HepG2 (cell line): ENCODE measurements around the gene PAPPA. TPM values are rescaled to one million over a fixed set of nuclear protein-coding genes. Genes with fewer than 3 reads are reported as not detected.

Experiments
- ATAC-seq: fragments of 200-7000 bp; cut with Tn5 transposase; 3 replicates; pipeline ENCODE4 v1.9.1; 2020; ENCODE audit warnings: mild to moderate bottlenecking, moderate library complexity
- BruUV-seq: library from RNA; stranded (reverse); fragments of 400-500 nt; replicated peaks from 2 replicates; lab custom pipeline; 2021; lab: Mats Ljungman, UMichigan
- CTCF ChIA-PET: fragments of 300-600 bp; formaldehyde crosslinking; extraction: SDS; loops from one replicate; lab custom pipeline; 2021; ENCODE audit warnings: low total read pairs, inconsistent platforms, low intra/inter-chr PET ratio; lab: Yijun Ruan, JAX
- POLR2A ChIA-PET: fragments of 350-600 bp; sonication (Branson Sonifier 250); formaldehyde crosslinking; loops from one replicate; lab custom pipeline; 2020; ENCODE audit warnings: antibody characterized with exemption, inconsistent platforms; lab: Yijun Ruan, JAX
- DNase-seq: peaks from one replicate; pipeline ENCODE4 v3.0.0-alpha.2; 2015; ENCODE audit warnings: low spot score
- FAIRE-seq: peaks from 3 replicates; lab custom pipeline; 2011; peaks lifted over from hg19 to GRCh38; lab: Jason Lieb, UNC
- H2AFZ ChIP-seq: one replicate; pipeline ENCODE4 v1.6.1; 2011; ENCODE audit warnings: low read length, inconsistent platforms
- H3K27ac ChIP-seq: fragments of 300-600 bp; 3 replicates; pipeline ENCODE4 v1.8.0; 2011; ENCODE audit warnings: mixed run types, mild to moderate bottlenecking, mixed read lengths, low read length, inconsistent platforms; ENCODE audit not compliant: insufficient read depth; ENCODE audit errors: extremely low read length
- H3K27me3 ChIP-seq, 2 experiments: fragments of 200-600 bp in 1 of 2; 2 replicates in 1 of 2; 3 replicates in 1 of 2; pipeline versions ENCODE4 v1.6.0 to v1.8.0; 2011; ENCODE audit warnings: low read length in 2 of 2, mild to moderate bottlenecking in 2 of 2, moderate library complexity in 2 of 2, inconsistent platforms in 1 of 2; ENCODE audit not compliant: insufficient read depth in 2 of 2, control insufficient read depth in 1 of 2
- H3K36me3 ChIP-seq, 2 experiments: fragments of 200-600 bp in 1 of 2; replicated peaks in 1 of 2; 2 replicates in 1 of 2; 3 replicates in 1 of 2; pipeline versions ENCODE4 v1.5.1 to v1.8.0; 2011; ENCODE audit warnings: low read length in 2 of 2, inconsistent platforms in 1 of 2; ENCODE audit not compliant: insufficient read depth in 2 of 2, control insufficient read depth in 1 of 2
- H3K4me1 ChIP-seq: 2 replicates; pipeline ENCODE4 v1.5.1; 2012; ENCODE audit warnings: low read length, inconsistent platforms; ENCODE audit not compliant: insufficient read depth
- H3K4me2 ChIP-seq: 2 replicates; pipeline ENCODE4 v1.6.0; 2011; ENCODE audit warnings: low read depth, low read length, inconsistent platforms
- H3K4me3 ChIP-seq, 3 experiments: fragments of 200-600 bp in 1 of 3; sonication (generic), shearing (Covaris generic) in 1 of 3; replicated peaks in 1 of 3; 2 replicates each; pipeline ENCODE4 v1.5.1; 2011 to 2016; ENCODE audit warnings: low read length in 3 of 3, inconsistent platforms in 2 of 3, low read depth in 2 of 3, mild to moderate bottlenecking in 2 of 3, control low read depth in 1 of 3, mixed read lengths in 1 of 3; ENCODE audit not compliant: insufficient read depth in 1 of 3
- H3K79me2 ChIP-seq: one replicate; pipeline ENCODE4 v1.6.1; 2011; ENCODE audit warnings: low read length, inconsistent platforms; ENCODE audit not compliant: insufficient read depth
- H3K9ac ChIP-seq: 2 replicates; pipeline ENCODE4 v1.6.0; 2011; ENCODE audit warnings: mild to moderate bottlenecking, low read depth, low read length, inconsistent platforms; ENCODE audit not compliant: insufficient read depth
- H3K9me3 ChIP-seq: 2 replicates; pipeline ENCODE4 v1.5.1; 2012; ENCODE audit warnings: mild to moderate bottlenecking, low read length
- H4K20me1 ChIP-seq: 2 replicates; pipeline ENCODE4 v1.6.0; 2011; ENCODE audit warnings: inconsistent platforms, mild to moderate bottlenecking, low read length, moderate library complexity; ENCODE audit not compliant: insufficient read depth
- CEBPB ChIP-seq: IDR thresholded peaks from 2 replicates; pipeline ENCODE4 v1.6.1; 2011; ENCODE audit warnings: low read depth, low read length, improper control_type of control experiment, borderline replicate concordance
- CHD2 ChIP-seq: IDR thresholded peaks from 2 replicates; pipeline ENCODE4 v1.6.1; 2011; ENCODE audit warnings: low read depth, low read length, improper control_type of control experiment
- CREB3 ChIP-seq: sonication (generic); formaldehyde crosslinking; IDR thresholded peaks from 2 replicates; pipeline ENCODE4 v1.5.0; 2020; ENCODE audit warnings: missing genetic modification reagents
- FLYWCH1 ChIP-seq: sonication (generic); formaldehyde crosslinking; IDR thresholded peaks from 2 replicates; pipeline ENCODE4 v1.8.1; 2023; ENCODE audit warnings: mild to moderate bottlenecking, missing genetic modification reagents
- FOXP1 ChIP-seq, 2 experiments: fragments of 450-650 bp in 1 of 2; IDR thresholded peaks; 2 replicates each; pipeline ENCODE4 v1.6.1; 2017 to 2018; ENCODE audit warnings: antibody characterized with exemption in 1 of 2
- HNRNPLL ChIP-seq: fragments of 200-400 bp; formaldehyde crosslinking; IDR thresholded peaks from 2 replicates; pipeline ENCODE4 v1.6.1; 2017; ENCODE audit warnings: mild to moderate bottlenecking, low read depth, low read length; ENCODE audit not compliant: poor library complexity, severe bottlenecking
- IKZF5 ChIP-seq: IDR thresholded peaks from 2 replicates; pipeline ENCODE4 v1.6.1; 2018; ENCODE audit warnings: missing genetic modification reagents, mild to moderate bottlenecking, missing compliant biosample characterization
- MTA3 ChIP-seq: sonication (generic); formaldehyde crosslinking; IDR thresholded peaks from 2 replicates; pipeline ENCODE4 v1.4.0; 2020; ENCODE audit warnings: missing genetic modification reagents
- MYPOP ChIP-seq: sonication (generic); formaldehyde crosslinking; IDR thresholded peaks from 2 replicates; pipeline ENCODE4 v1.8.1; 2023; ENCODE audit warnings: mild to moderate bottlenecking, moderate library complexity, missing genetic modification reagents
- NFE2L1 ChIP-seq: sonication (generic); formaldehyde crosslinking; IDR thresholded peaks from 2 replicates; pipeline ENCODE4 v1.4.0; 2020; ENCODE audit warnings: missing genetic modification reagents, mild to moderate bottlenecking, borderline replicate concordance
- NRL ChIP-seq: sonication (generic); formaldehyde crosslinking; IDR thresholded peaks from 2 replicates; pipeline ENCODE4 v1.5.0; 2020; ENCODE audit warnings: missing genetic modification reagents, mild to moderate bottlenecking, moderate library complexity, borderline replicate concordance
- RCOR2 ChIP-seq: IDR thresholded peaks from 2 replicates; pipeline ENCODE4 v1.6.1; 2016; ENCODE audit warnings: missing biosample characterization, missing genetic modification reagents
- SOX6 ChIP-seq, 2 experiments: fragments of 450-650 bp in 1 of 2; sonication (generic) in 1 of 2; formaldehyde crosslinking in 1 of 2; IDR thresholded peaks; 2 replicates each; pipeline versions ENCODE4 v1.4.0 to v1.6.1; 2017 to 2020; ENCODE audit warnings: antibody characterized with exemption in 1 of 2, mild to moderate bottlenecking in 1 of 2, missing genetic modification reagents in 1 of 2
- ZNF10 ChIP-seq: sonication (generic); formaldehyde crosslinking; IDR thresholded peaks from 2 replicates; pipeline ENCODE4 v1.4.0; 2020; ENCODE audit warnings: mild to moderate bottlenecking, low read depth, missing genetic modification reagents, borderline replicate concordance
- ZNF234 ChIP-seq: sonication (generic); formaldehyde crosslinking; conservative IDR thresholded peaks from 2 replicates; pipeline ENCODE4 v1.5.1; 2020; ENCODE audit warnings: mild to moderate bottlenecking, missing genetic modification reagents
- ZNF704 ChIP-seq: sonication (generic); formaldehyde crosslinking; IDR thresholded peaks from 2 replicates; pipeline ENCODE4 v1.8.1; 2023; ENCODE audit warnings: mild to moderate bottlenecking, inconsistent platforms, moderate library complexity, missing genetic modification reagents, borderline replicate concordance
- ZSCAN31 ChIP-seq: sonication (generic); formaldehyde crosslinking; IDR thresholded peaks from 2 replicates; pipeline ENCODE4 v1.5.0; 2020; ENCODE audit warnings: low read depth, mild to moderate bottlenecking, missing genetic modification reagents
- WGBS: methylation state at CpG from one replicate; pipeline ENCODE4 v1.1.6; 2017; ENCODE audit warnings: low lambda C conversion rate; 5-methylcytosine and 5-hydroxymethylcytosine counted together
- in situ Hi-C: cut with HindIII; loops from 2 replicates; pipeline ENCODE4 v1.10.0; 2017; ENCODE audit warnings: low pct_unique_long_range_greater_than_20kb; ENCODE audit not compliant: extremely low pct_ligation_motif_present
- intact Hi-C: fragments of 100-400 bp; cut with micrococcal nuclease; formaldehyde crosslinking; loops from one replicate; pipeline ENCODE4 v1.10.0; 2022; ENCODE audit not compliant: unreplicated experiment
- polyA plus RNA-seq, 8 experiments: library from polyadenylated mRNA; depleted of rRNA in 3 of 8; stranded (reverse) in 7 of 8; unstranded in 1 of 8; fragments of >200 nt; fragmentation: Illumina TruSeq in 4 of 8; extraction: Trizol in 4 of 8; gene quantifications; 2 replicates each; pipeline versions ENCODE4 v1.2.1 to v1.2.3, GENCODE V29; 2011 to 2016; ENCODE audit warnings: low read depth in 4 of 8, missing spikeins in 1 of 8, mixed read lengths in 1 of 8; ENCODE audit not compliant: insufficient read depth in 1 of 8
- total RNA-seq, 5 experiments: library from RNA; depleted of rRNA; stranded (reverse); fragments of >200 nt; fragmentation: Illumina TruSeq; extraction: Trizol; gene quantifications; 2 replicates each; pipeline ENCODE4 v1.2.3, GENCODE V29; 2016; ENCODE audit warnings: low read depth in 1 of 5

PAPPA gene
- total and polyA plus RNA-seq, 2 of the 13 experiments (the other 11 are each of a cell fraction or from before 2014, with no cell fraction given): 0.09 to 0.11 TPM

- no peak for TF ChIP-seq MYPOP (CRISPR knock-in tag)
- no peak for TF ChIP-seq CREB3 (CRISPR knock-in tag)
- no peak for TF ChIP-seq RCOR2
- TF ChIP-seq NFE2L1 (CRISPR knock-in tag): no peak
- TF ChIP-seq MTA3 (CRISPR knock-in tag): no peak
Measured at GRCh38 chr9:116196806-116197205, 43.2 kb downstream of the PAPPA start (continued).

- H3K27ac ChIP-seq: no peak overlapping the region
- H3K79me2 ChIP-seq: no peaks in the 10 kb centered on the region
- BruUV-seq: no TSS peak
- ChIA-PET POLR2A (no interaction called here), CTCF (no interaction called here)
- H3K4me1 ChIP-seq: peaks cover 6% of the 10 kb centered on the region; the same call in 1 of the 2 replicates
- ATAC-seq (no peak), DNase-seq (no peak), FAIRE-seq (no peak)
- H3K27me3 ChIP-seq: no peaks in the 10 kb centered on the region
- H4K20me1 ChIP-seq: no peaks in the 10 kb centered on the region
- no peak overlapping the region for H3K9ac ChIP-seq
- WGBS: 4% methylated on average over 4 of the region's 4 CpGs
- H3K4me2 ChIP-seq: no peak overlapping the region
- H2AFZ ChIP-seq: no peak overlapping the region
- intact Hi-C loops (no loop called here), in situ Hi-C loops (no loop called here)
- H3K9me3 ChIP-seq: no peaks in the 10 kb centered on the region
- H3K36me3 ChIP-seq: no peaks in the 10 kb centered on the region
- H3K4me3 ChIP-seq: no peak overlapping the region
- TF ChIP-seq ZNF234 (CRISPR knock-in tag): no peak
- TF ChIP-seq HNRNPLL: no peak
- TF ChIP-seq ZNF704 (CRISPR knock-in tag): no peak
- TF ChIP-seq IKZF5: no peak
- no peak for TF ChIP-seq ZNF10 (CRISPR knock-in tag)
- no peak for TF ChIP-seq CHD2
- TF ChIP-seq FOXP1 (IDR thresholded peaks at IDR 0.05): no peak
- no peak for TF ChIP-seq FOXP1 (CRISPR knock-in tag; IDR thresholded peaks at IDR 0.05)
- no peak for TF ChIP-seq SOX6 (IDR thresholded peaks at IDR 0.05)
- TF ChIP-seq SOX6 (CRISPR knock-in tag; IDR thresholded peaks at IDR 0.05): no peak
- TF ChIP-seq CEBPB: peak; percentile 55; the same call in 1 of the 2 replicates
- TF ChIP-seq FLYWCH1 (CRISPR knock-in tag): no peak
- no peak for TF ChIP-seq NRL
- no peak for TF ChIP-seq ZSCAN31 (CRISPR knock-in tag)
Measured at GRCh38 chr9:116198344-116198743, 44.8 kb downstream of the PAPPA start.
